ENCODE results near the gene DAO.
A peak's percentile ranks its signal among the peaks of the same experiment; 100 is the strongest.
"Not testable (repeated sequence)": the region's sequence is repeated elsewhere in the genome, so short reads cannot be mapped to it uniquely, and the experiment has no call there.

The DAO gene

GRCh38 chr12:108855284-108856169 lies 24.4 kb upstream of the DAO start:
- DNase-seq (ENCODE audit: low read depth, low spot score): peak; percentile 40
- in situ Hi-C loops (cut with HindIII; ENCODE audit: low sequenced_read_pairs): no loop called here
- TF ChIP-seq CTCF (IDR thresholded peaks at IDR 0.05; ENCODE audit: low read depth, low read length): no peak
- peak overlapping the region; percentile 79 for H3K4me3 ChIP-seq (ENCODE audit: low read depth, low read length)

GRCh38 chr12:108856170-108856427 lies 23.8 kb upstream of the DAO start:
- peak; percentile 51 for DNase-seq (ENCODE audit: low read depth, low spot score)
- TF ChIP-seq CTCF (IDR thresholded peaks at IDR 0.05; ENCODE audit: low read depth, low read length): no peak
- in situ Hi-C loops (cut with HindIII; ENCODE audit: low sequenced_read_pairs): no loop called here
- peak overlapping the region; percentile 79 for H3K4me3 ChIP-seq (ENCODE audit: low read depth, low read length)

- peak overlapping the region; percentile 79 for H3K4me3 ChIP-seq (ENCODE audit: low read depth, low read length)
- no peak for TF ChIP-seq CTCF (IDR thresholded peaks at IDR 0.05; ENCODE audit: low read depth, low read length)
- in situ Hi-C loops (cut with HindIII; ENCODE audit: low sequenced_read_pairs): no loop called here
- DNase-seq (ENCODE audit: low read depth, low spot score): peak; percentile 69
Observed at GRCh38 chr12:108856428-108857157, 23.3 kb upstream of the DAO start.

GRCh38 chr12:108857158-108857407 lies 22.8 kb upstream of the DAO start:
- DNase-seq (ENCODE audit: low read depth, low spot score): no peak
- in situ Hi-C loops (cut with HindIII; ENCODE audit: low sequenced_read_pairs): no loop called here
- no peak for TF ChIP-seq CTCF (IDR thresholded peaks at IDR 0.05; ENCODE audit: low read depth, low read length)
- peak overlapping the region; percentile 79 for H3K4me3 ChIP-seq (ENCODE audit: low read depth, low read length)

GRCh38 chr12:108858311-108859074 lies 21.4 kb upstream of the DAO start:
- in situ Hi-C loops (cut with HindIII; ENCODE audit: low sequenced_read_pairs): no loop called here
- TF ChIP-seq CTCF (IDR thresholded peaks at IDR 0.05; ENCODE audit: low read depth, low read length): no peak
- H3K4me3 ChIP-seq (ENCODE audit: low read depth, low read length): peak overlapping the region; percentile 39
- no peak for DNase-seq (ENCODE audit: low read depth, low spot score)

- DNase-seq (ENCODE audit: low read depth, low spot score); in situ Hi-C loops (cut with HindIII; ENCODE audit: low sequenced_read_pairs): not testable (repeated sequence)
Observed at GRCh38 chr12:108859141-108859922, 20.6 kb upstream of the DAO start.

More at GRCh38 chr12:108859141-108859922, 20.6 kb upstream of the DAO start:
- H3K4me3 ChIP-seq (ENCODE audit: low read depth, low read length): not testable (repeated sequence)
